GM21619 (cell line): ENCODE data around the gene LINC01488.

ENCODE experiments used
- ATAC-seq: cut with Tn5 transposase; IDR thresholded peaks from one replicate; pipeline ENCODE4 v1.9.1; 2021; ENCODE audit not compliant: unreplicated experiment

The LINC01488 gene

GRCh38 chr11:69444381-69445130 is 36.9 kb upstream of the LINC01488 start:
- no peak for ATAC-seq

GRCh38 chr11:69445131-69445470 is 36.4 kb upstream of the LINC01488 start:
- ATAC-seq = no peak

- ATAC-seq = no peak
Measured at GRCh38 chr11:69446108-69446507, 35.4 kb upstream of the LINC01488 start.

- ATAC-seq = no peak
Measured at GRCh38 chr11:69447786-69448185, 33.7 kb upstream of the LINC01488 start.

- no peak for ATAC-seq
Measured at GRCh38 chr11:69448471-69449284, 32.8 kb upstream of the LINC01488 start.

GRCh38 chr11:69449320-69450063 is 32.0 kb upstream of the LINC01488 start:
- no peak for ATAC-seq

GRCh38 chr11:69450064-69450856 is 31.2 kb upstream of the LINC01488 start:
- no peak for ATAC-seq

- ATAC-seq = no peak
Measured at GRCh38 chr11:69450857-69451220, 30.6 kb upstream of the LINC01488 start.

GRCh38 chr11:69451289-69451688 is 30.2 kb upstream of the LINC01488 start:
- no peak for ATAC-seq

- ATAC-seq = no peak
Measured at GRCh38 chr11:69452206-69452987, 29.1 kb upstream of the LINC01488 start.

- no peak for ATAC-seq
Measured at GRCh38 chr11:69453151-69453550, 28.3 kb upstream of the LINC01488 start.

GRCh38 chr11:69454018-69454417 is 27.4 kb upstream of the LINC01488 start:
- ATAC-seq = no peak

GRCh38 chr11:69455969-69456368 is 25.5 kb upstream of the LINC01488 start:
- ATAC-seq = no peak

- no peak for ATAC-seq
Measured at GRCh38 chr11:69456712-69457111, 24.8 kb upstream of the LINC01488 start.

- no peak for ATAC-seq
Measured at GRCh38 chr11:69459848-69460539, 21.5 kb upstream of the LINC01488 start.

- no peak for ATAC-seq
Measured at GRCh38 chr11:69460540-69461257, 20.8 kb upstream of the LINC01488 start.

GRCh38 chr11:69461272-69461962 is 20.0 kb upstream of the LINC01488 start:
- no peak for ATAC-seq
